GM18507 (cell line): ENCODE measurements around the gene CNFN.
A peak's percentile ranks its signal among the peaks of the same experiment; 100 is the strongest.

Source experiments
- DNase-seq: peaks from one replicate; pipeline ENCODE4 v3.0.0; 2011; ENCODE audit warnings: low read depth; ENCODE audit not compliant: insufficient read length; ENCODE audit errors: extremely low spot score
- FAIRE-seq: peaks from 2 replicates; lab custom pipeline; 2011; peaks lifted over from hg19 to GRCh38; lab: Jason Lieb, UNC

The CNFN gene, protein sequence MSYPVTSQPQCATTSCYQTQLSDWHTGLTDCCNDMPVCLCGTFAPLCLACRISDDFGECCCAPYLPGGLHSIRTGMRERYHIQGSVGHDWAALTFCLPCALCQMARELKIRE

GRCh38 chr19:42389899-42390298, at the start of gene CNFN:
TSS of gene CNFN (minus strand) at chr19:42390297. CDS start at chr19:42389037, 1,260 bp downstream.
- DNase-seq, result no peak
- no peak for FAIRE-seq

DNA sequence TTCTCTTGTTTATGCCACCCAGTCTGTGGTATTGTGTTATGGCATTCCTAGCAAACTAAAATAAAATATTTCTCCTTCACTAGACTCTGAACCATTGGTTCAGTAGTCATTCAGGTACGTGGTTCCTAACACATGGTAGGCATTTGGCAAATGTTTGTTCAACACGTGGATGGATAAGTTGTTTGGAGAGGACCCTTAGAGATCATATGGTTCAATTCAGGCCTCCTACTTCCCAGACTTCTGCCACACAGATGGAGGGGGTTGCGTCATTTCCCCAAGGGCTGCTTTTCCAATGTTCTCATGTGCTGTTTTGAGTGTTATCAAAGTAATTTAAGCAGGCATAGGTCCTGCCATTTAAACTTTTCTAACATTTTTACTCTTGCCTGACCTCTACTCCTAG, 45.9 kb upstream of the CNFN start:
- no peak for DNase-seq
- FAIRE-seq, result no peak

DNA sequence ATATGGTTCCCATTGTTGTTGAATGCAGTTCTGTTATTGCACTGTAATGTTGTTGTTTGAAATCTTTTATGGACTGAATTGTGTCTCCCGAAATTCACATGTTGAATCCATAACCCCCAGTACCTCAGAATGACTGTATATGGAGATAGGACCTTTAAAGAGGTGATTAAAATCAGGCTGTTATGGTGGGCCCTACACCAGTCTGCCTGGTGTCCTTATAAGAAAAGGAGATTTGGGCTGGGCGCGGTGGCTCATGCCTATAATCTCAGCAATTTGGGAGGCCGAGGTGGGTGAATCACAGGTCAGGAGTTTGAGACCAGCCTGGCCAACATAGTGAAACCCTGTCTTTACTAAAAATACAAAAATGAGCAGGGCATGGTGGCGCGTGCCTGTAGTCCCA, 45.2 kb upstream of the CNFN start:
- DNase-seq, result no peak

GRCh38 chr19:42433503-42434260, 43.6 kb upstream of the CNFN start:
- peak; percentile 87 for FAIRE-seq
- no peak for DNase-seq

More for the DNA sequence above, 45.2 kb upstream of the CNFN start:
- FAIRE-seq, result no peak

GRCh38 chr19:42431486-42431885, 41.4 kb upstream of the CNFN start:
- DNase-seq, result no peak
- FAIRE-seq, result no peak

- DNase-seq (no peak), FAIRE-seq (no peak)
These were observed 38.6 kb upstream of the CNFN start for GRCh38 chr19:42428676-42429075.

DNA sequence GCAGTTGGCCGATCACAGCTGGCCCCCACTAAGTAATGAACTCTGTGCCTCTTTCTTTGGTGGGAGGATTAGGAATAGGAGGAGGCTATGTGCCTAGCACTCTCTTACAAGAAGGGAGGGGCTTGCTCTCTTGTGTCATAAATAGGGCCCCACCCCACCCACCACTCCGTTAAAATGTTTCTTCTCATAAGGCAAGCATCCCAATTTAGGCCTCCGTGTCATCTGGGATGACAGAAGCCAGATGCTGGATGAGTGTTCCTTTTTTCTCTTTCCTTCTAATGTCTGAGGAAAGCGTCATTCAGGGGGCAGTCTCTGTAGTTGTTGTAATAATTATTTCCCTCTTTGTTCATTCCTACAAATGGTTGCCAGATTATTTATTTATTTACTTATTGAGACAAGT, 37.2 kb upstream of the CNFN start, which contains the start of gene LIPE:
Gene LIPE (minus strand): TSS at position 76 of the 400 bp plus-strand sequence. CDS start 239 bp downstream, outside the sequence.
- FAIRE-seq (no peak), DNase-seq (no peak)

GRCh38 chr19:42426643-42427042, 36.5 kb upstream of the CNFN start:
- FAIRE-seq (no peak), DNase-seq (no peak)

DNA sequence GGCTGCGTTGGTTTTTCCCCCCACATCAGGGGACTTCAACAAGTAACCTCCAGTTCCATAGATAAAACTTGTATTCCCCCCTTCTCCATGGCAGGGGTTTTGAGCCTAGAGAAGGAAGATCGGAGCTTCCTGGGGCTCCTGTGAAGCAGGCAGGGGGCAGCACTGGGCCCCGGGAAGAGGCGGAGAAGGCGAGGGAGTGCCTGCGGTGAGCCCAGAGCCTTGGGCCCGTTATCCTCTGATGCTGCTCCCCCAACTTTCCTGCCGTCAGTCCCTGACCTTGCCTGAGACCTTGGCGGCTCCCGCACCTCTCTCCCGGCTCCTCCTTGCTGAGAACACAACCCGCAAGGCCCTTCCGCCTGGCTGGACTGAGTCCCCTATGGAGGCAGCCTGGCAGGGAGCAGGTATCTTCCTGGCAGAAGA, 34.6 kb upstream of the CNFN start:
- DNase-seq (no peak), FAIRE-seq (no peak)

GRCh38 chr19:42424345-42424707, 34.2 kb upstream of the CNFN start:
- DNase-seq (no peak), FAIRE-seq (no peak)

GRCh38 chr19:42423462-42424344, 33.6 kb upstream of the CNFN start:
- peak; percentile 91 for DNase-seq
- peak; percentile 97 for FAIRE-seq

DNA sequence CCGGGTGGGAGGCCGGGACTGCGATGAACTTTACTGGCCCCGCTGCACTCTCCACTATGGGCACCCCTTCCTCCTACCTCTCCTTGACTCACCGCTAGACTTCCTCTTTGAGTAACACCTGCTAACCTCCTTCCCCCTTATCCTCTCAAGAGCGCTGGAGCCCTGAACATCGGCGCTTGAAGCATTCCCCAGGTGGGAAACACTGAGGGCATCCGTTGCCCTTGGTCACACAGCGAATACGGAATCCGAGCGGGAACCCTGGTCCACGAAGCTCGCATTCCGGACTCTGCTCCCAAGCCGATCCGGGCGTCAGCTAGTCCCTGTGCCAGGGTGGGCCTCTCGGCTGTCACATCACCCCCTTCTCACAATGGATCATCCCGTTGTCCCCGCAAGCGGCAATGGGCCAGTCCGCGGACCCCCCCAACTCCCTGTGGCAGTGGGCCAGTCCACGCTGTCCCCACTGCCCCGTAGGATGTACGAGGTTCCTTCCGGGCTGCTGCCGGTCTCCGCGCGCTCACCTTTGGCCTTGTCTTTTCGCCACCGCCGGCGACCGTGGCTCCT, 32.9 kb upstream of the CNFN start:
- DNase-seq (peak; percentile 33), FAIRE-seq (peak; percentile 83)

- no peak for FAIRE-seq
- no peak for DNase-seq
These were observed 32.2 kb upstream of the CNFN start for GRCh38 chr19:42422092-42422900.

DNA sequence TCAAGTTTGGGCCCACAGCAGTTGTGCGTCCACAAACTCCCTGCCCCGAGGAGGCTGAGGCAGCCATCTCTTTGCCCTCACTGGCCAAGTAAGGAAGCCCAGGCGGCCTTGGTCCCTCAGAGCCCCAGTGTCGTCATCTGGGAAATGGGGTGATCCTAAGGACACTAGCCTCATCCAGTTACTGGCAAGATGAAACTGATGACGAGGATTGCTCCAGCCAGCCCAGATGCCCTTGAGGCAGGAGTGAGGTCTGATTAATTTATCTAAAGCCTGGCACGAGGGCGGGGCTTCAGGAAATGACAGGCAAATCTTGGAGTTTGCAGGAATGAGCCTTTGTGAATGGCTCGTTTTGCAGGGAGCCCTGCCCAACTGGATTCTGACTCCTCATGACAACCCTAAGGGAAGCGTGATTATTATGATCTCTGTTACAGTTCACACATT, 31.5 kb upstream of the CNFN start:
- no peak for DNase-seq
- no peak for FAIRE-seq

- no peak for FAIRE-seq
- no peak for DNase-seq
These were observed 31.0 kb upstream of the CNFN start for GRCh38 chr19:42421101-42421500.

DNA sequence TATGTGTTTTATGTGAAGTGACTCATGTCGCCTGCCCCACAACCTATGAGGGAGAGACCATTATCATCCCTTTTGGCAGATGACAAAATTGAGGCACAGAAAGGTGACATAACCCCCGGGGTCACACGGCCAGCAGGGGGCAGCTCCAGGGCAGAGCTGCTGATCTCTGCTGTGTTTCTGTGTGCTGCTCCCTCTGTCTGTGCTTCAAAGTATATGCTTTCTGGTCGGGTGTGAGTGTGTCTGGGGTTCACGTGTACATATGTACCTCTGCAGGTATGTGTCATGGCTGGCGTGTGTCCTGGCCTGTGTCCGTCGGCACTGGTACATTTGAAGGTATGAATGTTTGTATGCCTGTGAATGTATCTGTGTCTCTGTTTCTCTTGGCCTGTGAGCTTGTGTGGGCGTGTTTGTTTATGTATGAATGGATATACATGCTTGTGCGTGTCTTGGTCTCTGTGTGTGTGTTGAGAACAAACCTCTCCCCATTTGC, 30.0 kb upstream of the CNFN start:
- FAIRE-seq (peak; percentile 93), DNase-seq (no peak)

- FAIRE-seq (no peak), DNase-seq (no peak)
These were observed 29.2 kb upstream of the CNFN start for GRCh38 chr19:42419309-42419708.

DNA sequence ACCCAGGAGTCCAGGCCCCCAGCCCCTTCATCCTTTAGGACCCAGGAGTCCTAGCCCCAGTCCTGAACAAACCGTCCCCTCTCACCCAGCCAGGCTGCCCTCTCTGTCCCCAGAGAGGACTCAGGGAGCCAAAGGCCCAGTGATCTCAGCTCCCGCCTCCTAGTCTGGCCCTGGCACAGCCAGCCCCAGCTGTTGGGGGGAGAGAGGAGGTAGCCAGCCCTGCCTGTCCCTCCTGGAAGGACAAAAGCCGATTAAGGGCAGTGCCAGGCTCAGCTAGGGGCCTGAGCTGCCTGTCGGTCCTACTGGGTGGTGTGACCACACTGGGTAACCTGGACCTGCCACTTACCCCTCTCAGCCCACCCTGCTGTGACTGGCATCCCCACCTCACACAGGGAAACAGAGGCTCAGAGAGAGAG, 22.6 kb upstream of the CNFN start:
- FAIRE-seq, result no peak
- no peak for DNase-seq

GRCh38 chr19:42412227-42412626, 22.1 kb upstream of the CNFN start:
- FAIRE-seq (no peak), DNase-seq (no peak)
